MM.1S (cell line): ENCODE measurements around the gene BSG.

Source experiments
- EZH2phosphoT487 ChIP-seq: fragments of 300-600 bp; sonication (generic); IDR thresholded peaks from 2 replicates; pipeline ENCODE4 v1.6.1; 2018; ENCODE audit warnings: antibody characterized with exemption, low read length
- TF ChIP-seq, protein P1 (sequence below): fragments of 300-600 bp; sonication (generic); IDR thresholded peaks from 2 replicates; pipeline ENCODE4 v1.5.1; 2016; ENCODE audit warnings: antibody characterized with exemption, low read length, mixed read lengths

DNA sequence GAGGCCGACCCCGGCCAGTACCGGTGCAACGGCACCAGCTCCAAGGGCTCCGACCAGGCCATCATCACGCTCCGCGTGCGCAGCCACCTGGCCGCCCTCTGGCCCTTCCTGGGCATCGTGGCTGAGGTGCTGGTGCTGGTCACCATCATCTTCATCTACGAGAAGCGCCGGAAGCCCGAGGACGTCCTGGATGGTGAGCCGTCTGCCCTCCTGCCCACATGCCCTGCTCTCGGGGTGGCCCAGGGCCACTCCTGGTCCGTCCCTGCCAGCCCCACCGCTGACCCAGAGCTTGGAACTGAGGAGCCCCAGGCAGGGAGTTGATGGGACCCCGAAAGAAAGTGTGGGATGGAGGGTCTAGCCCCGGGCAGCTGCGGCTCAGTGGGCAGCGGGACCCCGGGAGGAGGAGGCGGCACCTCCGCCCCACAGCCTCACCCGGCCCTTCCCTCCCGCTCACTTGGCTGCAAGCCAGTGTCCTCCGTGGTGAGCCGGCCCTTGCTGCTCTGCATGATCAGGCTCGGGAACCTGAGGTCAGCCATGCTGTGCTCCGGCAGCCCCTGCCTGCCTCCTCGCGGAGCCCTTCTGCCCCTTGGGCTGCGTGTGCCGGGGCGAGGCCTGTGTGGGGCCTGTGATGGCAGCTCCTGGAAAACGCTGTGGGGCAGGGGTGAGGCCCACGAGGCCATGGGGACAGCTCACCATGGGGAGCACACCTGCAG is 9.2 kb downstream of the BSG start:
- TF ChIP-seq EZH2phosphoT487, result no peak
- TF ChIP-seq, protein P1, sequence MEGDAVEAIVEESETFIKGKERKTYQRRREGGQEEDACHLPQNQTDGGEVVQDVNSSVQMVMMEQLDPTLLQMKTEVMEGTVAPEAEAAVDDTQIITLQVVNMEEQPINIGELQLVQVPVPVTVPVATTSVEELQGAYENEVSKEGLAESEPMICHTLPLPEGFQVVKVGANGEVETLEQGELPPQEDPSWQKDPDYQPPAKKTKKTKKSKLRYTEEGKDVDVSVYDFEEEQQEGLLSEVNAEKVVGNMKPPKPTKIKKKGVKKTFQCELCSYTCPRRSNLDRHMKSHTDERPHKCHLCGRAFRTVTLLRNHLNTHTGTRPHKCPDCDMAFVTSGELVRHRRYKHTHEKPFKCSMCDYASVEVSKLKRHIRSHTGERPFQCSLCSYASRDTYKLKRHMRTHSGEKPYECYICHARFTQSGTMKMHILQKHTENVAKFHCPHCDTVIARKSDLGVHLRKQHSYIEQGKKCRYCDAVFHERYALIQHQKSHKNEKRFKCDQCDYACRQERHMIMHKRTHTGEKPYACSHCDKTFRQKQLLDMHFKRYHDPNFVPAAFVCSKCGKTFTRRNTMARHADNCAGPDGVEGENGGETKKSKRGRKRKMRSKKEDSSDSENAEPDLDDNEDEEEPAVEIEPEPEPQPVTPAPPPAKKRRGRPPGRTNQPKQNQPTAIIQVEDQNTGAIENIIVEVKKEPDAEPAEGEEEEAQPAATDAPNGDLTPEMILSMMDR, result no peak
